Smooth muscle cell (in vitro differentiated cells): ENCODE data around the gene SH2D6. TPM values are rescaled to one million over a fixed set of nuclear protein-coding genes. Genes with fewer than 3 reads are reported as not detected.

ENCODE experiments used
- DNase-seq: peaks from one replicate; lab custom pipeline; 2025; ENCODE audit not compliant: unreplicated experiment; lab: John Stamatoyannopoulos, UW
- H2AFZ ChIP-seq: fragments of 200-600 bp; sonication (generic); 2 replicates; pipeline ENCODE4 v1.6.0; 2016; ENCODE audit warnings: antibody characterized with exemption, low read depth, mild to moderate bottlenecking
- H3F3A ChIP-seq: fragments of 200-600 bp; sonication (generic); 2 replicates; pipeline ENCODE4 v1.6.0; 2017; ENCODE audit warnings: antibody characterized with exemption, low read depth
- H3K27ac ChIP-seq: fragments of 200-600 bp; sonication (generic); 2 replicates; pipeline ENCODE4 v1.5.1; 2016; ENCODE audit warnings: low read depth, mild to moderate bottlenecking
- H3K27me3 ChIP-seq: fragments of 200-600 bp; sonication (generic); 2 replicates; pipeline ENCODE4 v1.6.1; 2016; ENCODE audit warnings: low read depth, mild to moderate bottlenecking
- H3K36me3 ChIP-seq: fragments of 200-600 bp; sonication (generic); 2 replicates; pipeline ENCODE4 v1.5.1; 2016; ENCODE audit warnings: low read depth
- H3K4me1 ChIP-seq: fragments of 200-600 bp; sonication (generic); 2 replicates; pipeline ENCODE4 v1.5.1; 2016; ENCODE audit warnings: low read depth
- H3K4me2 ChIP-seq: fragments of 200-600 bp; sonication (generic); 2 replicates; pipeline ENCODE4 v1.6.0; 2016; ENCODE audit warnings: mild to moderate bottlenecking
- H3K4me3 ChIP-seq: fragments of 200-600 bp; sonication (generic); 2 replicates; pipeline ENCODE4 v1.5.1; 2016; ENCODE audit warnings: mild to moderate bottlenecking
- H3K79me2 ChIP-seq: fragments of 200-600 bp; sonication (generic); 2 replicates; pipeline ENCODE4 v1.6.0; 2016; ENCODE audit warnings: low read depth, mild to moderate bottlenecking
- H3K9ac ChIP-seq: fragments of 200-600 bp; sonication (generic); 2 replicates; pipeline ENCODE4 v1.6.0; 2016; ENCODE audit warnings: low read depth
- H3K9me3 ChIP-seq: fragments of 200-600 bp; sonication (generic); replicated peaks from 2 replicates; pipeline ENCODE4 v1.5.1; 2016; ENCODE audit warnings: low read depth
- H4K20me1 ChIP-seq: fragments of 200-600 bp; sonication (generic); 2 replicates; pipeline ENCODE4 v1.6.0; 2016; ENCODE audit warnings: low read depth
- CTCF ChIP-seq: fragments of 200-600 bp; sonication (generic); IDR thresholded peaks from 2 replicates; pipeline ENCODE4 v1.5.1; 2017; ENCODE audit warnings: borderline replicate concordance, mild to moderate bottlenecking, antibody characterized with exemption; ENCODE audit not compliant: insufficient read depth, poor library complexity, severe bottlenecking
- WGBS: methylation state at CpG from one replicate; pipeline ENCODE4 v1.1.7; 2016; ENCODE audit warnings: low lambda C conversion rate; 5-methylcytosine and 5-hydroxymethylcytosine counted together
- polyA plus RNA-seq: library from polyadenylated mRNA; unstranded; fragments of >200 nt; fragmentation: Nextera tagmentation; extraction: Ambion mirVana; gene quantifications from 2 replicates; pipeline ENCODE4 v1.2.1, GENCODE V29; 2016
- total RNA-seq: library from RNA; depleted of rRNA; stranded (reverse); fragments of >200 nt; gene quantifications from 2 replicates; pipeline ENCODE4 v1.2.3, GENCODE V29; 2014

The SH2D6 gene
- total and polyA plus RNA-seq, 2 experiments from 2014 or later: not detected

GRCh38 chr2:85429213-85429923 lies 10.9 kb downstream of the SH2D6 start:
- 84% methylated on average over 12 of the region's 12 CpGs for WGBS
- Histone ChIP-seq H3K9me3 (no peaks in the 10 kb centered on the region), H3K9ac (no peak overlapping the region), H4K20me1 (no peaks in the 10 kb centered on the region), H3K79me2 (no peaks in the 10 kb centered on the region), H3K4me2 (no peak overlapping the region), H3F3A (no peaks in the 10 kb centered on the region), H2AFZ (peak overlapping the region; percentile 38), H3K27me3 (no peaks in the 10 kb centered on the region), H3K36me3 (no peaks in the 10 kb centered on the region), H3K4me3 (no peak overlapping the region), H3K27ac (no peak overlapping the region), H3K4me1 (peaks cover 21% of the 10 kb centered on the region)
- no peak for DNase-seq
- no peak for TF ChIP-seq CTCF

- Histone ChIP-seq H3K4me3 (no peak overlapping the region), H3K79me2 (no peaks in the 10 kb centered on the region), H3K9ac (no peak overlapping the region), H4K20me1 (no peaks in the 10 kb centered on the region), H3K27ac (no peak overlapping the region), H3K27me3 (no peaks in the 10 kb centered on the region), H3K9me3 (no peaks in the 10 kb centered on the region), H3F3A (no peaks in the 10 kb centered on the region), H2AFZ (no peak overlapping the region), H3K4me1 (peaks cover 21% of the 10 kb centered on the region), H3K4me2 (no peak overlapping the region), H3K36me3 (no peaks in the 10 kb centered on the region)
- no peak for TF ChIP-seq CTCF
- 91% methylated on average over 2 of the region's 2 CpGs for WGBS
- no peak for DNase-seq
Observed at GRCh38 chr2:85429924-85430289, 11.4 kb downstream of the SH2D6 start.

- no peaks in the 10 kb centered on the region for H3K36me3 ChIP-seq
- TF ChIP-seq CTCF: no peak
- no peaks in the 10 kb centered on the region for H3F3A ChIP-seq
- H2AFZ ChIP-seq: peak overlapping the region; percentile 51
- no peaks in the 10 kb centered on the region for H3K27me3 ChIP-seq
- H4K20me1 ChIP-seq: no peaks in the 10 kb centered on the region
- H3K9me3 ChIP-seq: no peaks in the 10 kb centered on the region
- H3K79me2 ChIP-seq: no peaks in the 10 kb centered on the region
- no peak overlapping the region for H3K4me3 ChIP-seq
- H3K9ac ChIP-seq: no peak overlapping the region
- peak overlapping the region; percentile 42 for H3K27ac ChIP-seq
- peaks cover 21% of the 10 kb centered on the region for H3K4me1 ChIP-seq
- DNase-seq: peak; percentile 65
- H3K4me2 ChIP-seq: peak overlapping the region; percentile 67
- 38% methylated on average over 9 of the region's 16 CpGs for WGBS
Observed at GRCh38 chr2:85430752-85431569, 12.4 kb downstream of the SH2D6 start.
